GM19240 (cell line): ENCODE data around the gene TXNRD3.
"Not testable (repeated sequence)": the region's sequence is repeated elsewhere in the genome, so short reads cannot be mapped to it uniquely, and the experiment has no call there.

ENCODE experiments used
- DNase-seq: peaks from one replicate; pipeline ENCODE4 v3.0.0; 2011; ENCODE audit warnings: low spot score; ENCODE audit not compliant: insufficient read length

The TXNRD3 gene

DNA sequence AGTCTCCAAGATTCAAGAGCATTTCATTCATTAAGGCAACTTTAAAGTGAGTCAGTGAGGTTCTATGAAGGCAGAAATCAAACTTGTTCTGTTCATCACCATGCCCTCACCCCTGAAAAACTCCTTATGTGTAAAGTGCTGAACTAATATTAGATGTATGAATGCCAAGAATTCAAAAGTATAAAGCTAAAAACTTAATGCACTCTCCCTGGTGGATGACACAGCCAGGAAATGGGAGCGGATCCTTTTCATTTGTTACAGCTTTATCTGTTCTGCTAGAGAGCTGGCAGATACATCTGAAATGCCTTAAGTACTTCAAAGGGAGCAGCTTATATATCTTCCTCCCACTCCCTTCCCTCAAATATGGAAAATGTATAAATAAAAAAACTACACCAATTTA lies 8.2 kb downstream of the TXNRD3 start:
- no peak for DNase-seq

DNA sequence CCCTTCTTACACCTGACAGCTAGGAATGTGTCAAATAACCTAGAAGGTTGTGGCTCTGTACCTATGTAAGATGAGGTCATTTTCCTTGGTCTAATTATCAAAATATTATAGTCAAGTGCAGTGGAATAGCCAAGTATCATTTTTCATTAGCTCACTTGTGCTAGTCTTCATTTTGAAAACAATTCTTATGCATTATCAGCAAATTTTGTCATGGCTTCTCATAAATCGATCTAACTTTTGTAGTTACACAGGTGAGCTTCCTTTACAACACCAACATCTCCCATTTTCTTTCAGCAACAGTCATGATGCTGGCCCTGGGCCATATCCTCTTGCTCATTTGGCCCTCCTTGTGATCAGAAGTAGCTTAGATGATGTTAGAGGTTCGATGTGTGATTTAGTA lies 10.3 kb downstream of the TXNRD3 start:
- DNase-seq: no peak

DNA sequence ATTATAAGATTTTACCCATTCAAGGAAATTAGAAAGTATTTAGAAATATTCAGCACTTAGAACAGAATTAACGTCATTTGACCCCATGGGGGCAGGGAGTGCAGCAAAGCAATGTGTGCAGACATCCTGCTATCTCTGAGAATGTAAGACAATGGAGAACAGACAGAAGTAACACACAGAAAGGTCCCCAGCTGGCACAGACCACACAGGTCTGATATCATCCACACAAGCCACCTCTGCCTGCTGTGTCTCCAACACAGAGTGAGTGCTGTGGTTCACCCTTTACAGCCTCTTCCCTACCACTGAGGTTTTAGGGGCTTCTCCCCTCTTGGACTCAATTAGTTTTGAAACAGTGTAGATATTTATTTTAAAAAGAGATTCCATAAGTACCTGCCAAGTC lies 16.1 kb downstream of the TXNRD3 start:
- no peak for DNase-seq

GRCh38 chr3:126636436-126636835 lies 18.5 kb downstream of the TXNRD3 start:
- no peak for DNase-seq

DNA sequence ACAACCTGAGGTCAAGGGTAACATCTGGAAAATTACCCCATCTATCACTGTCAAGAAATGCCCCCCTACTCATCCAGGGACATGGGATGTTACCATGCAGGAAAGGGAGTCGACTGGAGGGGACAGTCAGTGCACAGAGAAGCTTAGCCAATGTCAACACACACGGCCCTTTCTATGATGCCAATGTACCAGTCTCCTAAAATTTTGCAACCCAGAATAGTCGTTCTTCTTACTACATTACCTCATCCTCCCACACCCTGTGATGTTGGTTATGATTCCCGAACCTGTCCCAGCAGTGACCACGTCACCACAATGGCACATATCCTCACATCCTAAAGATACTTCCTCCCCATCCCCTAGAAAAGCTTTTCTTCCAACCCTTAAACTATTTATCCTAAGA lies 20.1 kb downstream of the TXNRD3 start:
- no peak for DNase-seq

GRCh38 chr3:126630020-126630419 lies 24.9 kb downstream of the TXNRD3 start:
- no peak for DNase-seq

- DNase-seq: not testable (repeated sequence)
Observed at GRCh38 chr3:126625735-126626134, 29.2 kb downstream of the TXNRD3 start.

GRCh38 chr3:126622694-126623093 lies 32.2 kb downstream of the TXNRD3 start:
- DNase-seq: no peak

DNA sequence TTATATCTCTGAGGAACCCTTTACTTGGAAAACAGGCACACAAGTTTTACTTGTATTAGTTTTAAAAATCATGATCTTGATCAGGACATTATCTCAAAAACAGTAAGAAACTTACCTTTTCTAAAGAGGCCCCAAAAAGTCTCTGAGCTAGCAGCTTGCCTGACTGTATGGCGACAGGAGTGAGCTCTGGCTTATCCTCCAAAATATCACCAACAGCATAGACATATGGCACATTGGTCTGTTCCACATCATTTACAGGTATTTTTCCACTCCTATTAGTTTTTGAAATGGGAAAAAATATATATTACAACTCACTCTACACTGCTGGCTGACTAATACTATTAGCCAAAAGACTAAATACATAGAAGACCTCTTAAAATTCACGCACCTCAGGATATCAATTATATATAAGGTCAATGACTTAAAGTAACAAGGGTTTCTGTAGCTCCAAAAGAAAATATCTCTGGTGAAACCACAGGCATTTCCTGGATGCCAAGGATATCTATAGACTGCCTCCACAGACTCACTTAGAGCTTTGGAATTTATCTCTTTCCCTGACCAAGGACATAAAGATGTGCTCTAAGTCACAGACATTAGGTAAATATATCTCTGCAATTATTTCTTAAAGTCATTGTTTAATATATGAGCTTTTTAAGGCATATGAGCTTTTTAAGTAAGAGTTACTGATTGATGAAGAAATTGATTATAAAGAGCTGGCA lies 33.1 kb downstream of the TXNRD3 start:
- no peak for DNase-seq

DNA sequence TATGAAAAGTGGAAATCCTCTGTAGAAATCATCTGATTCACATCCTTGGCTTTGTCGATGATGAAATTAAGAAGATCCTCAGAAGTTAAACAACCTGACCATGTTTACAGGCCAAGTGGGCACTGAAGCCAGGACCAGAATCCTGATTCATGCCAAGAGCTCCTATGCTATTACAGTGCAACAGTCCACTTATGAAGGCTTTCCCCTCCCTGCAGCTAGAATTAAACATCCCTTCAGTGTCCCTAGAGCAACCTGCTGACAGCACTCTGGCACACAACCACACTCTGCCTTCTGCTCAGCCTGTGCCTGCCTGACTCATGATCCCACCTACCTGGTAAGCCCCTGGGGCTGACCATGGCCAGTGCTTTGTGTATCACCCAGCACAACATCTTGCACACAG lies 33.8 kb downstream of the TXNRD3 start:
- no peak for DNase-seq

GRCh38 chr3:126620738-126621137 lies 34.2 kb downstream of the TXNRD3 start:
- no peak for DNase-seq

- DNase-seq: no peak
Observed at GRCh38 chr3:126618760-126619159, 36.2 kb downstream of the TXNRD3 start.

- no peak for DNase-seq
Observed at GRCh38 chr3:126618021-126618420, 36.9 kb downstream of the TXNRD3 start.

DNA sequence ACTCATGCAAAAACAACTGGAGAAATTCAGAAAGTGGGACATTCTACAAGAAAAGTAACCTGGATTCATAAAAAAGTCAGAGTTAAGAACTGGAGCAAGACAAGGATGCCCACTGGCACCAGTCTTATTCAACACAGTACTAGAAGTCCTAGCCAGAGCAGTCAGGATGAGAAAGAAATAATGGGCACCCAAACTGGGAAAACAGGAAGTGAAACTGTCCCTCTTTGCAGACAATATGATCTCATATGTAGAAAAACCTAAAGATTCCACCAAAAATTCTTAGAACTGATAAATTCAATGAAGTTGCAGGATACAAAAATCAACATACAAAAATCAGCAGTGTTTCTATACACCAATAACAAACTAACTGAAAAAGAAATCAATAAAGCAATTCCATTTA lies 37.4 kb downstream of the TXNRD3 start:
- DNase-seq: no peak

DNA sequence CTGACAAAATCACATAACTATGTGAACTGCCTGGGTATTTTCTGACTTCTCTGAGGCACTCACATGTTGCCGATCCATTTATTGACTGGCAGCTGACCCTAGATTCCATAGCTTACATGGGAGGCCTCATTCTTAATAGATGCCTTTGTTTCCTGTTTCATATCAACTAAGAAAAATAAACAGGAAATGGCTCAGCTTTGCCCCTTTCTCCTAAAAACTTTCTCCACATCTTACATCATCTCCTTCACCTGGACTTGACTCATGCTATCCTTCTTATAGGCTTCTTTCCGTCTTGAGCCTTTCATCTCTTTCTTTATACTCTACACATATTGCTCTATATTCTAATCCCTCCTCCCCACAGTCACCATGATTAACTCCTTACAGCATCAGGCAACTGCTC lies 38.0 kb downstream of the TXNRD3 start:
- no peak for DNase-seq

DNA sequence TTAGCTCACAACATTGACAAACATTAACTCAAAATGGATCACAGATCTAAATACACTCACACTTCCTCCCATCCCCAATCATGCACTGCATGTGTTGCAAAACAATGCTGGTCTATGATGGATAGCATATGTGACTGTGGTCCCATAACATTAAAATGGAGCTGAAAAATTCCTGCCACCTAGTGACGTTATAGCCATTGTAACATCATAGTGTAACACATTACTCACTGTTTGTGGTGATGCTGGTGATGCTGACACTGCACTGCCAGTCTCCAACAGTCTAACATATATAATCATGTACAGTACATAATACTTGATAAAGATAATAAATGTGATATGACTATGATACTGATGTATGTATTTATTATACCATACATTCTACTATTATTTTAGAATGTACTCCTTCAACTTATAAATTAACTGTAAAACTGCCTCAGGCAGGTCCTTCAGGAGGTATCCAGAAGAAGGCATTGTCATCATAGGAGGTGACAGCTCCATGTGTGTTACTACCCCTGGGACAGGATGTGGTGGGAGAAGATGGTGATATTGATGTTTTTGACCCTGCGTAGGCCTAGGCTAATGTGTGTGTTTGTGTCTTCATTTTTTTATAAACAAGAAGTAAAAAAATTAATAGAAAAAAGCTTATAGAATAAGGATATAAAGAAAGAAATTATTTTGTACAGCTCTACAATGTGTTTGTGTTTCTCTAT lies 41.3 kb downstream of the TXNRD3 start:
- DNase-seq: no peak

DNA sequence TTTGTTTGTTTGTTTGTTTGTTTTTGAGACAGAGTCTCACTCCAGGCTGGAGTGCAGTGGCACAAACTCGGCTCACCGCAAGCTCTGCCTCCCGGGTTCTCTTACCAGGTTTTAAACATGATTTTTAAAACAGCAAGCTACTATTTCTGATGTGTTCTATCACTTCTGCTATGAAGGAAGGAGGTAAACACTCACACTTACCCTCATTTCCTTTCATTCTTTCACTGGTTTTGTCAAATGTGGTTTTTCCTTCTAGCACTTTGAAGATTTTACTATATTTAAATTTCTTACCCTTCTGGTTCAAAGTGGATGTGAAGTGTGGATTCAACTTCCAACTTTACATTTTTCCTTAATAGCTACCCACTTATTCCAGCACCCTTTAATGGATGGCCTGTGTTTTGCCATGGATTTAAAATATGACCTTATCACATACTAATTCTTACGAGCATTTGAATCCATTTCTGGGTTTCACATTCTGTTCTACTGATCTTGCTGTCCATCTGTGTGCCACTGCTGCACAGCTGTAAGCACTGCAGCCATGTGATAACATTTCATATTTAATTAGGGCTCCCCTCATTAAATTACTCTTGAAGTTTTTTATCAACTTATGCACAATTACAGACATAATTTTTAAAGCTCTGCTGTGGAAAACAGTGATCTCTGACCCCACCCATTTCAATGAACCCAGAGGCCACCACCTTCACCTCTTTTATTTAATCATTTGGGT lies 42.3 kb downstream of the TXNRD3 start:
- no peak for DNase-seq

- DNase-seq: no peak
Observed at GRCh38 chr3:126609909-126610308, 45.0 kb downstream of the TXNRD3 start.

DNA sequence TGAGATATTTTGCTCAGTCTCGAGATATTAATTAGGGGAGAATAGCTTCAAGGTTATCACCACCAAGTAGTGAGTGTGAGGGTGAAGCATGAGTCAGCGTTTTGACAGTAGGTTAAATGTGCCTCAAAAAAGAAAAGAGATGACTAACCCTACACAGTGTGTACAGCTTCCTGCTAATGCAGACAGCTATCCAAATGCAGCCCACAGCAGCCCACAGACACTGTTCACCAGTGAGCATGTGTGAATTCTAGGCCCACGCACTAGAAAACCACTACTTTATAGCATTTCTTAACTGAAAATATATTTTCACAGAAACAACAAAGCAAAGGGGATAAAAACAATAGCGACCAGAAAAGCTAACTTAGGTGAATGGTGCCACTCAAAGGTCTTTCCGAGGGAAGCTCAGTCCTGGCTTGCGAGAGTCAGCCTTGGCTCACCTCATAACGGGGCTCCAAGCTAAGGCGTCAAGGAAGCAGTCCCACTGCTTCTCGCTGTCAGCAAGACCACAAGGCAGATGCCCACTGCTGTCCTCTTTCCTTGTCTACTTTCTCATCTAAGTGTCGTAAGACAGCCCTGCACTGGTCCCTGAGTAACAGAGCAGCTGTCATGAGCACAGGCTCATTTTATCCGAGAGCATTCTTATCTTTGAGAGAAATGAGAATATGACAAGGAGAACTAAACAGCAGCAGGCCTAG lies 47.6 kb downstream of the TXNRD3 start:
- DNase-seq: no peak

DNA sequence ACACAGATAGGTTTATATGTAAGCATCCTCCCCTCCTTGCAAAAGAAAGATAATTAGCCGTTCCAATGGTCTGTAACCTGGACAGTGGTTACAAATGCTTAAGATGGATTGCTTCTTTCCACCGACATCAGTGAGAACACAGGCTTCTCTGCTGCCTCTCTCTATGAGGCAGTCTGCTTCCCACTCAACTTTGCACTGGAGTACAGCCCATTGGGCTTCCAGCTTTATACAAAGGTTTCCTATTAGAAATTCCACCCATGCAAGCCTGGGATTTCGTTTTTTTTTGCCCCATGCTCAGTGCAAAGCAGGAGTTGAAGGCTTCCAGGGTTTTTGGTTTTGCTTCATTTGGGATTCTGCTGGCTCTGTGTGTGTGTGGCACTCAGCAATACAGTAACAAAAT lies 48.9 kb downstream of the TXNRD3 start:
- DNase-seq: no peak

DNA sequence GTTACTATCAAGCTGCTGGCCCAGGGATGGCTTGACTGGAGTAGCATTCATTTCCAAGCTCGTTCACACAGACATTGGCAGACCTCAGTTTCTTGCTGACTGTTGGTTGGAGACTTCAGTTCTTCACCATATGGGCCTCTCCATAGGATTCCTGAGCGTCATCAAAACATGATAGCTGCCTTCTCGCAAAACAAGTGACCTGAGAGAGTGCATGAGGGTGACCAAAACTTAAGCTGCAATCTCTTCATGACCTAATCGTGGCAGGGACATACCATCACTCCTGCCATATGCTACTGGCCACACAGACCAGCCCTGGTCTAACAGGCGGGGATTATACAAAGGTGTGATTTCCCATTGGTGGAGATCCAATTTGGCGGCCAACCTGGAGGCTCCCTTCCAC lies 50.2 kb downstream of the TXNRD3 start:
- no peak for DNase-seq

GRCh38 chr3:126599101-126599500 lies 55.8 kb downstream of the TXNRD3 start:
- no peak for DNase-seq
